Ishikawa (cell line): ENCODE measurements around the gene MUC2.

Experiments
- CEBPB ChIP-seq: IDR thresholded peaks from 2 replicates; pipeline ENCODE4 v1.6.1; 2012
- CREB1 ChIP-seq: IDR thresholded peaks from 2 replicates; pipeline ENCODE4 v1.6.1; 2012; ENCODE audit warnings: low read depth
- EGR1 ChIP-seq: IDR thresholded peaks from 2 replicates; pipeline ENCODE4 v1.6.1; 2012
- EP300 ChIP-seq: IDR thresholded peaks from 2 replicates; pipeline ENCODE4 v1.6.1; 2012; ENCODE audit warnings: borderline replicate concordance
- NFIC ChIP-seq: IDR thresholded peaks from 2 replicates; pipeline ENCODE4 v1.6.1; 2012
- RAD21 ChIP-seq: IDR thresholded peaks from 2 replicates; pipeline ENCODE4 v1.6.1; 2012; ENCODE audit warnings: low read depth
- REST ChIP-seq: IDR thresholded peaks from 2 replicates; pipeline ENCODE4 v1.6.1; 2012; ENCODE audit warnings: low read depth, mild to moderate bottlenecking
- TAF1 ChIP-seq: IDR thresholded peaks from 2 replicates; pipeline ENCODE4 v1.6.1; 2012; ENCODE audit warnings: low read depth, mild to moderate bottlenecking
- TCF12 ChIP-seq: IDR thresholded peaks from 2 replicates; pipeline ENCODE4 v1.6.1; 2012; ENCODE audit warnings: low read depth
- TEAD4 ChIP-seq: IDR thresholded peaks from 2 replicates; pipeline ENCODE4 v1.6.1; 2012
- YY1 ChIP-seq: IDR thresholded peaks from 2 replicates; pipeline ENCODE4 v1.6.1; 2012; ENCODE audit warnings: low read depth
- ZBTB7A ChIP-seq: IDR thresholded peaks from 2 replicates; pipeline ENCODE4 v1.6.1; 2012; ENCODE audit warnings: low read depth
- TF ChIP-seq, protein P1 (sequence below): IDR thresholded peaks from 2 replicates; pipeline ENCODE4 v1.6.1; 2012
- TF ChIP-seq, protein P2 (sequence below): IDR thresholded peaks from 2 replicates; pipeline ENCODE4 v1.6.1; 2012

GRCh38 chr11:1073261-1073724 lies 1.4 kb upstream of the MUC2 start:
- TF ChIP-seq RAD21 (no peak), CEBPB (peak; percentile 74; the same call in 1 of the 2 replicates), EP300 (peak; percentile 78; the same call in 1 of the 2 replicates), TAF1 (no peak), REST (no peak), CREB1 (no peak), NFIC (peak; percentile 88), EGR1 (0 out of 2 replicates have a peak, but pooled peaks have one; percentile 6), TCF12 (peak; percentile 85), YY1 (no peak), ZBTB7A (peak; percentile 92), TEAD4 (0 out of 2 replicates have a peak, but pooled peaks have one; percentile 7)
- TF ChIP-seq, protein P1, sequence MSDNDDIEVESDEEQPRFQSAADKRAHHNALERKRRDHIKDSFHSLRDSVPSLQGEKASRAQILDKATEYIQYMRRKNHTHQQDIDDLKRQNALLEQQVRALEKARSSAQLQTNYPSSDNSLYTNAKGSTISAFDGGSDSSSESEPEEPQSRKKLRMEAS = peak; percentile 97
- TF ChIP-seq, protein P2, sequence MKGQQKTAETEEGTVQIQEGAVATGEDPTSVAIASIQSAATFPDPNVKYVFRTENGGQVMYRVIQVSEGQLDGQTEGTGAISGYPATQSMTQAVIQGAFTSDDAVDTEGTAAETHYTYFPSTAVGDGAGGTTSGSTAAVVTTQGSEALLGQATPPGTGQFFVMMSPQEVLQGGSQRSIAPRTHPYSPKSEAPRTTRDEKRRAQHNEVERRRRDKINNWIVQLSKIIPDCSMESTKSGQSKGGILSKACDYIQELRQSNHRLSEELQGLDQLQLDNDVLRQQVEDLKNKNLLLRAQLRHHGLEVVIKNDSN = peak; percentile 87
